ELF-1 (cell line): ENCODE data around the gene CHL1.

ENCODE experiments used
- DNase-seq: peaks from one replicate; pipeline ENCODE4 v3.0.0-alpha.2; 2016; ENCODE audit warnings: low read depth, low spot score

The CHL1 gene

DNA sequence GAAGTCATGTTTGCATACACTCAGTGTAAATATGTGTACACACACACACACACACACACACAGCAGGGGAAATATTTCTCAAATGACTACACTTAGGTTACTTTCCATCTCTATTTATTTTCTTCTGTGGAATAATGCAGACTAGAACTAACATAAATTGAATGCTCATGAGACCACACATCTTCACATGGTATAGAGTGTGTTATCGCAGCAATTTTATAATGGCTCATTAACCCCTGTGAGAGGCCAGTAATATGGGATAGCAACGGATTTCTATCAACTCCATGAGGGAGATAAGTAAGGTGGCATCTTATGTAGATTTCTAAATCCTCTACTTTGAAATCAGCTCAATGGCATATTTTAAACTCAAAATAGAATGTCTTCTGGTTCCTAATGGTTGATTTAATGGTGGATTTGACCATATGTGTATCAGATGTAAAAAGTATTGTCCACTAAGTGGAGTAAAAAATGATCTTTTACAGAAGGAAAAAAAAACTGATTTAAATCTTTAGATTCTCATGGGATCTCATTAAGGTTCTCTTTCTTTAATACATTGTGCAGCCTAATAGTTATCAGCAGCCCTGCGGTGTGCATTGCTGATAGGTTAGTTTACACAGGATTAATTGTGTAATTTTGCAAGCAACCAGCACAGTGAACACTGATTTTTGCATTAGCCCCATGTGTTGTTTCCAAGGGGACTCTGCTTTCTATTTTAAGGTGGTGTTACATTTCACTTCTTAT, 32.0 kb downstream of the CHL1 start:
- no peak for DNase-seq

- DNase-seq, result no peak
Observed at GRCh38 chr3:229183-229661, 32.7 kb downstream of the CHL1 start.

GRCh38 chr3:236881-237280, 40.3 kb downstream of the CHL1 start:
- DNase-seq, result no peak

DNA sequence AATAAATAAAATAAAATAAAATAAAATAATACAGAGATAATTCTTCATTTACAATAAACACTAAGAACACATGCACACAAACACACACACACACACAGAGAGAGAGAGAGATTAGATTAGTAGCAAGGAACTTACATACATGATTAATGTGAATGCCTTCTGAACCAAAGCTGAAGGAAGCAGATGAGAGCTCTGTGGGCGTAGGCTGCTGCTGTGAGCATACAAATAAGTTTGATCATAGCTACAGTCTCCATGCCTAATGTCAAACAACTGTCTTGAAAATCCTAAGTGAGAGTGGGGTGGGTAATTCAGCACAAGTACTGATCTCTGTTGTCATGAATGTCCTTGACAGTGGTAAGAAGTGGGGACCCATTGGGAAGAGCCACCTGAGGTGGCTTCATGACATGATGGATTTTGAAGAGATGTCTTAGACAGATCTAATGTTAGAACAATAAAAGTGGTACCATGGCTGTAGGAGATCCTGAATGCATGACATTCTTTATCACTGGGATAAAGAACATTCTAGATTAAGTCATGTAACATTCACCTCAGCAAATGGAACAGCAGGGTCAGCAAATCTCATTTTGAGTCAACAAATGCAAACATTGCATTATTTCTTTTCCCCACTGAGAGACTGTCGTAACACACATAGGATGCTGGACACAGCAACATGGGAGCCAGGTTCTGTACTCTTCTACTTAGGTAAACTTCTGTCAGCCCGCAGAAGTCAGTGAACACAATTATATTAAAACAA, 46.2 kb downstream of the CHL1 start:
- DNase-seq, result no peak

- DNase-seq, result no peak
Observed at GRCh38 chr3:243356-243725, 46.8 kb downstream of the CHL1 start.

DNA sequence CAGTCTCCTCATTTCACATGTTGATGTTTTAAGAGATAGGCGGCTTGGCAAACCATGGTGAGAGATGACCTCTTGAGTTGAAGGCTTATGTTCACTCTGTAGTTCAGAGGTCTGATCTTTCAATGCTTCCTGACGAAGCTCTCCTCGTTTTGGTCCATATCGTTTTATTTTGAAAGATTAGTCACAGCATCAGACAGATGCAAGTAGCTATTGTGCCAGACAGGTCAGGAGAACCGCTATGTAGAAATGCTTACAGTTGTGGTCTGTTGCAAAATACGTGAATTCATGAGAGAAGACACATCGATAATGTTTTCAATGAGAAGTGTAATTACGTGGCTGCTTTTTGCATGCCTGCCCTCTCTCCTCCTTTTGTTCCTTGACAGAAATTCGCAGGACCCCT, 47.5 kb downstream of the CHL1 start:
- DNase-seq, result no peak

GRCh38 chr3:247916-248315, 51.4 kb downstream of the CHL1 start:
- no peak for DNase-seq

GRCh38 chr3:248864-249520, 52.4 kb downstream of the CHL1 start:
- no peak for DNase-seq

DNA sequence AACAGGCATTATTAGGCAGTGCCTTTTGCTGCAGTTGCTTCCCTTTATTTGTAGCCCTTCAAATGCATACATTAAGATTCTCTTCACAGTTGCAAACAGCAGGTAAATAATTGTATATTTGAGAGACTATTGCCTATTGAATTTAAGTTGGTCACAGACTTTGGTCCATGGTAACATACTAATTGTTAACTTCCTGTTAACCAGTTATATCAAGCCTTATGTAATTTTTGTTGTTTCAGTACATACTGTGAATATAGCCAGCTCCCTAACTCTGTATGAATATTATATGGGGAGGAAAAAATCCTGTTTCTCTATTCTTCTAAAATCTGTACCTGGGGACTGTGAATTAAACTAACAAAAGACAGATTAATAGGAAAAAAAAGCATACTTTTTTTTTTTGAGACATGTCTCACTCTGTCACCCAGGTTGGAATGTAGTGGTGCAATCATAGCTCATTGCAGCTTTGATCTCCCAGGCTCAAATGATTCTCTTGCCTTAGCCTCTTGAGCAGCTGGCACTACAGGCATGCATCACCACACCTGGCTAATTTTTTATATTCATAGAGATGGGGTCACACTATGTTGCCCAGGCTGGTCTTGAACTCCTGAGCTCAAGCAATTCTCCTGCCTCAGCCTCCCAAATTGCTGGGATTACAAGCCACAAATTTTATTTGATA, 53.2 kb downstream of the CHL1 start:
- DNase-seq, result no peak

GRCh38 chr3:256501-256900, 59.9 kb downstream of the CHL1 start:
- no peak for DNase-seq

- no peak for DNase-seq
Observed at GRCh38 chr3:257826-258225, 61.3 kb downstream of the CHL1 start.

- no peak for DNase-seq
Observed at GRCh38 chr3:260898-261297, 64.3 kb downstream of the CHL1 start.

- no peak for DNase-seq
Observed at GRCh38 chr3:263393-263792, 66.8 kb downstream of the CHL1 start.

DNA sequence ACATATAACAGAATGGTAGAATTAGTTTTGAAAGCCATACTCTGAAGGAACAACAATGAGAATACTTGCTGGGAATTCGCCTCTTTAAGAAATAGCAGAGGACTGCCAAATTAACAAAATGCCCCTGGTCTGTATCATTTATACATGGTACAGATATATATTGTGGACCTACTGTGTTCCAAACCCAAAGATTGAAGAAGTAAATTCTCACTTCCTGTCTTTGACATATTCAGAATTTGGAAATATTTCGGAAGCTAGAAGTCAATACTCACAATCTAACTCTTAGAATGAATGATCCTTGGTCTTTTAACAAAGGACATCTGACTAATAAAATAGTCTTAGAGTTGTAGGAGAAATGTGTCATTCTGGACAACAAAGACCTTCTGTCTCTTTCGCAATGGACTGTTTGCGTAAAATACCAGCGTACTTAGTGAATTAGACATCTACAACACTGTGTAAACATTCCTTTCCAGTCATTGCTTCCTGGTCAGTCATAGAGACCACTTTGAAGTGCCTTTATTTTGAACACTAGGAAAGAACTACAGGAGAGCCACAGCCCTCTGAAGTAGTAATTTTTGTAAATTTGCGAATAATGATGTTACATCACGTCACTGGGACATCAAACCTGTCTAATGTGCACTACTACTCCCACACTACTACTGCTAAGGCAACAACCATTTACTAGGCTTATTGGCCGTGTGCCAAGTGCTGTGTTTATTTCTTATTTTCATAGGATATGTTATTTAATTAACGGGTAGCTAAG, 68.0 kb downstream of the CHL1 start:
- DNase-seq, result no peak

- DNase-seq, result no peak
Observed at GRCh38 chr3:267101-267500, 70.5 kb downstream of the CHL1 start.

DNA sequence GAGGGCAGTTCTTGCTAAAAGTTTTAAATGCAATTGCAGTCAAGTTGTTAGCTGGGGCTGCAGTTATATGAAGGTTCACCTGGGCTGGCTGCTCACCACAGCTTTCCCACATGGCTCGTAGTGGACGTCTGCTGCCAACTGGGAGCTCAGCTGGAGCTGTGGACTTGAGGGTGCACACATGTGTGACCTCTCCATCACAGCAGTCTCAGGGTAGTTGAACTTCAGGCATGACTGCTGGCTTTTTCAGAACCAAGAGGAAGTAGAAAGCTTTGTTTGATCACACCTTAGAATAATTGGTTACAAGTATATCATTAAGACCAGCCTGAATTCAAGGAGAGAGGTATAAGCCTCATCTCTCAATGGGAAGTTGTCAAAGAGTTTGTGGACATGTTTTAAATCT, 74.1 kb downstream of the CHL1 start:
- DNase-seq, result no peak

DNA sequence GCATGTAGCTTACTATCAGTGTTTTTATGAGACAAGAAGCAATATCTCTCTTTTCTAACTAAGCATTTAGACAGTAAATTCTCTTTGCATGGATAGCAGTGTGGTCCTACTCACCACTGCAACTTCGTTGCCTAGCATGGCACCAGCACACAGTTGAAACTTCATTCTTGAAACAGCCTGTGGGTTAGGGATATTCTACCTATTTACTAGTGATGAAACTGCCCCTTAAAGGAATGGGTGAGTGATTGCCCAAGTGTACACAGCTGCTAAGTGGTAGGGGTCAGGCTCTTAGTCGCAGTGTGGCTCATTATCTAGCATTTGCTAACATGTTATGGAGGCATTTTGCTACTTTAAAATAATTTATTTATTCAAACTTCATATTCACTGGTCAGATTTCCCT, 78.4 kb downstream of the CHL1 start:
- no peak for DNase-seq

DNA sequence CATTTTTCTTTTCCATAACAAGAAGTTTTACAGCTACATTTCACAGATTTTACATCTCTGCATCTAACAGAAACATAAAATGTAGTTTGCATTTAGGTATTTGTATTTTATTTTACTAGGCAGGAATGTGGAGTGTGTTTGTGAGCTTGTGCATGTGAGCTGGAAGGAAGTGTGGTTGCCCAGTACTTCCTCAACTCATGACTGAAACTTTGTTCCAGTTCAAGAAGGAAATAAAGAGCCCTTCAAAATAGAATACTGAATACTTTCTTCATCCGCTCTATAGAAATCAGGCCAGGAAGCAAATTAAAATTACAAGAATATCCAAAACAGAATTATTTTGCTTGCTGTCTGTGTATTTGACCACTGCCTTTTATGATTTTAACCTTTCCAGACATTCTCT, 81.3 kb downstream of the CHL1 start:
- no peak for DNase-seq

GRCh38 chr3:278300-279064, 81.9 kb downstream of the CHL1 start:
- no peak for DNase-seq

DNA sequence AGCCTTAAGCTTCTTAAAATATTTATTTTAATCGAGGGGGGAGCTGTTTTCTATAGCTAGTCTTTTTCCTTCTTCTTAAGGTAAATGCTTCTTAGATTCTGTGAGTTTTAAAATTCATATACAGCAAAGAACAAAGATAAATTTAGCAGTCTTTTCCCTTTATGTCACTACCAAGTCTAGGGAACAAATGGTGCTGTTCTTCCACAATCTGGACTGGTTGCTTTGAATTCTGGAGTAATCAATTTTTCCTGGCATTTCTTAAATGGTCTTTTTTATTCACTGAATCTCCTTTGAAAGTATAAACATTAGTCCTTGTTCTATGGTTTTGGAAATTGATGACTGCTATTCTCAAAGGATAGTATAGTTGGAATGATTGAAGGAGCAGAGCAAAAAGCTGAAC, 82.8 kb downstream of the CHL1 start:
- DNase-seq, result no peak

- no peak for DNase-seq
Observed at GRCh38 chr3:280681-281080, 84.1 kb downstream of the CHL1 start.
